Mesendoderm (in vitro differentiated cells): ENCODE data around the gene FSTL4.
A peak's percentile ranks its signal among the peaks of the same experiment; 100 is the strongest.

ENCODE experiments used
- DNase-seq: peaks from one replicate; pipeline ENCODE4 v3.0.0; 2013
- H2AK5ac ChIP-seq: 2 replicates; pipeline ENCODE4 v1.6.1; 2013; ENCODE audit warnings: low read length, inconsistent platforms
- H2BK120ac ChIP-seq: 2 replicates; pipeline ENCODE4 v1.6.1; 2013; ENCODE audit warnings: low read depth, mild to moderate bottlenecking, low read length, moderate library complexity, mixed read lengths
- H2BK15ac ChIP-seq: replicated peaks from 2 replicates; pipeline ENCODE4 v1.6.1; 2013; ENCODE audit warnings: low read depth, mild to moderate bottlenecking, moderate library complexity
- H2BK5ac ChIP-seq: 2 replicates; pipeline ENCODE4 v1.6.1; 2013; ENCODE audit warnings: low read length, inconsistent platforms
- H3K18ac ChIP-seq: 2 replicates; pipeline ENCODE4 v1.6.1; 2013; ENCODE audit warnings: mild to moderate bottlenecking, low read length, mixed read lengths
- H3K23ac ChIP-seq: one replicate; pipeline ENCODE4 v1.6.1; 2013; ENCODE audit warnings: low read length
- H3K27ac ChIP-seq: 2 replicates; pipeline ENCODE4 v1.5.1; 2013; ENCODE audit warnings: low read depth, mild to moderate bottlenecking, inconsistent platforms, low read length, moderate library complexity
- H3K27me3 ChIP-seq: 2 replicates; pipeline ENCODE4 v1.6.1; 2013; ENCODE audit warnings: low read length, control low read depth, mild to moderate bottlenecking, inconsistent platforms; ENCODE audit not compliant: insufficient read depth, poor library complexity
- H3K36me3 ChIP-seq: 2 replicates; pipeline ENCODE4 v1.6.1; 2013; ENCODE audit warnings: low read length, inconsistent platforms; ENCODE audit not compliant: control insufficient read depth, insufficient read depth
- H3K4ac ChIP-seq: one replicate; pipeline ENCODE4 v1.6.1; 2013; ENCODE audit warnings: low read depth, mild to moderate bottlenecking, low read length, moderate library complexity
- H3K4me1 ChIP-seq: 2 replicates; pipeline ENCODE4 v1.6.1; 2013; ENCODE audit warnings: low read depth, low read length, inconsistent platforms; ENCODE audit not compliant: control insufficient read depth
- H3K4me2 ChIP-seq: 2 replicates; pipeline ENCODE4 v1.6.1; 2013; ENCODE audit warnings: low read length
- H3K4me3 ChIP-seq: 2 replicates; pipeline ENCODE4 v1.5.1; 2013; ENCODE audit warnings: mild to moderate bottlenecking, low read length
- H3K56ac ChIP-seq: one replicate; pipeline ENCODE4 v1.6.1; 2013; ENCODE audit warnings: low read length
- H3K79me1 ChIP-seq: 2 replicates; pipeline ENCODE4 v1.6.1; 2013; ENCODE audit warnings: low read length, inconsistent platforms
- H3K79me2 ChIP-seq: 2 replicates; pipeline ENCODE4 v1.6.1; 2013; ENCODE audit warnings: mild to moderate bottlenecking, low read length; ENCODE audit not compliant: control insufficient read depth, insufficient read depth
- H3K9ac ChIP-seq: 2 replicates; pipeline ENCODE4 v1.6.1; 2013; ENCODE audit warnings: low read length, inconsistent platforms
- H4K5ac ChIP-seq: one replicate; pipeline ENCODE4 v1.6.1; 2013; ENCODE audit warnings: low read length
- H4K8ac ChIP-seq: one replicate; pipeline ENCODE4 v1.6.1; 2013; ENCODE audit warnings: low read depth, mild to moderate bottlenecking, control low read depth, low read length, moderate library complexity
- WGBS: extraction: QIAGEN DNeasy Blood & Tissue Kit; methylation state at CpG from one replicate; pipeline ENCODE4 v1.1.7; 2013; ENCODE audit warnings: low lambda C conversion rate, missing lambda C conversion rate; ENCODE audit not compliant: insufficient coverage; ENCODE audit errors: extremely low coverage; 5-methylcytosine and 5-hydroxymethylcytosine counted together

FSTL4 gene

DNA sequence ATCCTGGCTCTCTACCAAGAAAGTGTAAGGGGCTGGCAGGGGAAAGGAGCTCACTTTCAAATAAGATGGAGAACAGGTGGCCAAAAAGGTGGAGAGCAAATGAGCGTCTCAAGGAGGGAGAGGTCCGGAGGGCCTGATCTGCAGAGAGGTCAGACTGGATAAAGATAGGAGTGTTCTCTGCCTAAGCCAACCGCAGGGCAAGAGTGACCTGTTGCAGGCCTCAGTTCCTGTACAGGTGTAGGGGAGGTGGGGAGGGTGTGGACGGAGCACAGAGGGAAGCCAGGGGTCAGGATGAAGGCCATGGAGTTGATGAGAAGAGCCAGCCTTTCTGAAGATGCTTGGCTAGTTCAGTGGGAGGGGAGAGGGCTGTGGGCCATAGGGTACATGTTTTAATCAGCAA is 320.8 kb downstream of the FSTL4 start:
- no peak overlapping the region for H4K8ac ChIP-seq
- no peaks in the 10 kb centered on the region for H3K4me1 ChIP-seq
- no peak overlapping the region for H2BK5ac ChIP-seq
- H3K56ac ChIP-seq, result no peak overlapping the region
- no peak overlapping the region for H3K9ac ChIP-seq
- no peak overlapping the region for H3K4me2 ChIP-seq
- H4K5ac ChIP-seq, result no peak overlapping the region
- no peak overlapping the region for H2BK15ac ChIP-seq
- H3K27me3 ChIP-seq, result no peaks in the 10 kb centered on the region
- DNase-seq, result no peak
- no peak overlapping the region for H3K4me3 ChIP-seq
- H3K18ac ChIP-seq, result no peak overlapping the region
- H3K23ac ChIP-seq, result no peak overlapping the region
- no peak overlapping the region for H3K27ac ChIP-seq
- H3K79me2 ChIP-seq, result no peaks in the 10 kb centered on the region
- no peak overlapping the region for H3K4ac ChIP-seq
- no peak overlapping the region for H2BK120ac ChIP-seq
- H2AK5ac ChIP-seq, result no peak overlapping the region
- no peaks in the 10 kb centered on the region for H3K79me1 ChIP-seq
- H3K36me3 ChIP-seq, result no peaks in the 10 kb centered on the region
- WGBS, result no CpG with 5 or more reads among the region's 4 CpGs

- Histone ChIP-seq H3K9ac (no peak overlapping the region), H3K4me1 (no peaks in the 10 kb centered on the region)
- no CpG with 5 or more reads among the region's 17 CpGs for WGBS
Measured at GRCh38 chr5:133290669-133291240, 321.6 kb downstream of the FSTL4 start.

DNA sequence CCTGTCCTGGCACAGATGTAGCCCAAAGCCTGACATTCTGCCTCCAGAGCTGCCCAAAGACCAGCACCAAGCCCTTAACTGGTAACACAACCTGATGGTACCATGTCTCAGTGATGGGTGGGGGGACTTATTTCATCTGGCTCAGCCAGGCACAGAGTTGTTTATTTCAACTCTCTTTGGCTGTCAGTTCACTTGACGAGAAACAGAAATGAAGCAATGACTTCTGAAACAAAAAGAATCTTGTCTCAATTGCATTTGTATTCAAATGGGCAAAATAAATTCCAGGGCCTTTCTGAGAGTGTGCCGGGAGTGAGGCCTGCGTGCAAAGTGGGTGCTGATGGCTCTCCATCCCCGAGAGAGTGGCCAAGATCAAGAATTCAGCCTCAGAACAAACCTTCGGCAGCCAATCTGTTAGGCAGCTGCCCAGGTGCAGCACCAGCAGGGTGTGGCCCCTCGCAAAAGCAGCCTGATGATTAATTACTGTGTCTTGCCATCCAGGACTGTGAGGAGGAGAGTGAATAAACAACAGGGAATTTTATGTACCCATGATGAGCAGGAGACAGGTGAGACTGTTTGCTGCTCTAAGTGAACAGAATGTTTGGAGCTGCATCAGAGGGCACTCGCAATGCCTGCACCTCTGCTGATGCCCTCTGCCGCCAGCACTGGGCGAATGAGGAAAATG is 322.5 kb downstream of the FSTL4 start:
- Histone ChIP-seq H3K27ac (no peak overlapping the region), H3K36me3 (no peaks in the 10 kb centered on the region), H4K8ac (no peak overlapping the region), H3K27me3 (no peaks in the 10 kb centered on the region), H3K4ac (no peak overlapping the region), H3K18ac (no peak overlapping the region), H3K23ac (no peak overlapping the region), H3K79me2 (no peaks in the 10 kb centered on the region), H3K56ac (no peak overlapping the region), H2BK5ac (no peak overlapping the region), H2BK15ac (no peak overlapping the region), H4K5ac (no peak overlapping the region), H3K79me1 (no peaks in the 10 kb centered on the region), H3K4me3 (no peak overlapping the region), H3K9ac (no peak overlapping the region), H2BK120ac (no peak overlapping the region), H3K4me1 (no peaks in the 10 kb centered on the region), H2AK5ac (no peak overlapping the region), H3K4me2 (no peak overlapping the region)
- WGBS, result no CpG with 5 or more reads among the region's 9 CpGs
- no peak for DNase-seq

More at GRCh38 chr5:133290669-133291240, 321.6 kb downstream of the FSTL4 start:
- H3K27ac ChIP-seq, result no peak overlapping the region
- no peak overlapping the region for H2BK15ac ChIP-seq
- H2AK5ac ChIP-seq, result no peak overlapping the region
- no peaks in the 10 kb centered on the region for H3K36me3 ChIP-seq
- no peak overlapping the region for H3K18ac ChIP-seq
- H3K27me3 ChIP-seq, result no peaks in the 10 kb centered on the region
- H3K79me1 ChIP-seq, result no peaks in the 10 kb centered on the region
- no peak overlapping the region for H2BK5ac ChIP-seq
- H3K23ac ChIP-seq, result no peak overlapping the region
- no peak for DNase-seq
- H3K4me2 ChIP-seq, result no peak overlapping the region
- H4K8ac ChIP-seq, result no peak overlapping the region
- H4K5ac ChIP-seq, result no peak overlapping the region
- no peaks in the 10 kb centered on the region for H3K79me2 ChIP-seq
- H3K4me3 ChIP-seq, result no peak overlapping the region
- no peak overlapping the region for H3K56ac ChIP-seq
- H2BK120ac ChIP-seq, result no peak overlapping the region
- no peak overlapping the region for H3K4ac ChIP-seq

- no peak overlapping the region for H3K4me3 ChIP-seq
- no peak overlapping the region for H3K4me2 ChIP-seq
- H3K23ac ChIP-seq, result no peak overlapping the region
- no peaks in the 10 kb centered on the region for H3K27me3 ChIP-seq
- H2BK120ac ChIP-seq, result no peak overlapping the region
- H2AK5ac ChIP-seq, result no peak overlapping the region
- peak; percentile 38 for DNase-seq
- no peak overlapping the region for H2BK15ac ChIP-seq
- no peaks in the 10 kb centered on the region for H3K36me3 ChIP-seq
- no peaks in the 10 kb centered on the region for H3K79me2 ChIP-seq
- WGBS, result no CpG with 5 or more reads among the region's 3 CpGs
- no peak overlapping the region for H4K5ac ChIP-seq
- H3K56ac ChIP-seq, result no peak overlapping the region
- H3K27ac ChIP-seq, result no peak overlapping the region
- H3K4me1 ChIP-seq, result no peaks in the 10 kb centered on the region
- no peak overlapping the region for H3K18ac ChIP-seq
- H3K4ac ChIP-seq, result no peak overlapping the region
- H3K9ac ChIP-seq, result no peak overlapping the region
- no peak overlapping the region for H4K8ac ChIP-seq
- no peak overlapping the region for H2BK5ac ChIP-seq
- no peaks in the 10 kb centered on the region for H3K79me1 ChIP-seq
Measured at GRCh38 chr5:133287500-133287899, 324.8 kb downstream of the FSTL4 start.

- H3K9ac ChIP-seq, result no peak overlapping the region
- WGBS, result no CpG with 5 or more reads among the region's 3 CpGs
- no peak overlapping the region for H3K23ac ChIP-seq
- H3K4me1 ChIP-seq, result no peaks in the 10 kb centered on the region
- no peak overlapping the region for H3K4me2 ChIP-seq
- H2BK15ac ChIP-seq, result no peak overlapping the region
- no peaks in the 10 kb centered on the region for H3K79me1 ChIP-seq
- no peak overlapping the region for H4K5ac ChIP-seq
- no peak overlapping the region for H3K18ac ChIP-seq
- H3K79me2 ChIP-seq, result no peaks in the 10 kb centered on the region
- no peak overlapping the region for H3K4ac ChIP-seq
- H2BK120ac ChIP-seq, result no peak overlapping the region
- H3K36me3 ChIP-seq, result no peaks in the 10 kb centered on the region
- no peak for DNase-seq
- H4K8ac ChIP-seq, result no peak overlapping the region
- H3K27ac ChIP-seq, result no peak overlapping the region
- H3K27me3 ChIP-seq, result no peaks in the 10 kb centered on the region
- no peak overlapping the region for H3K56ac ChIP-seq
- no peak overlapping the region for H2AK5ac ChIP-seq
- H2BK5ac ChIP-seq, result no peak overlapping the region
- H3K4me3 ChIP-seq, result no peak overlapping the region
Measured at GRCh38 chr5:133286483-133286882, 325.9 kb downstream of the FSTL4 start.

DNA sequence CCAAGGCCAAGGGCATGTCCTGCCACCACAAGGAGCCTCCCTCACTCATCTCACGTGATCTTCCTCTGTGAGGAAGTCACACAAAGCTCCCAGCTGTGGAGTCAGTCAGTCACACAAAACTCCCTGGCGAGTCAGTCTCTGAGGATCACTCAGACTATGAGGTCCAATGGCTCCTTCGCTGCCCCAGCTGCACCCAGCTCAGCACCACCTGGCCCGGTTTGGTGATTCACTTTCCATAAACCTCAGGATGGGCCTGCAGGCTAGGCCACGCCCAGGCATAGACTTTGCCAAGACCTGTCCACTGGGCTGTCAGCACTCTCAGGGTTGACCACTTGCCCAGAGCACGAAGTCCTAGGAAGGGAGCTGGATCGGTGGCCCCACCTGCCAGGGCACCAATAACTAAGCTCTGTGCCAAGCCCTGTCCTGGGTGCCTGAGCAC is 326.7 kb downstream of the FSTL4 start:
- Histone ChIP-seq H2BK15ac (no peak overlapping the region), H2AK5ac (no peak overlapping the region), H3K79me2 (no peaks in the 10 kb centered on the region), H3K79me1 (no peaks in the 10 kb centered on the region), H3K23ac (no peak overlapping the region), H3K56ac (no peak overlapping the region), H3K27ac (no peak overlapping the region), H3K4me2 (no peak overlapping the region), H2BK120ac (no peak overlapping the region), H3K9ac (no peak overlapping the region), H3K4me3 (no peak overlapping the region), H4K5ac (no peak overlapping the region), H2BK5ac (no peak overlapping the region), H3K36me3 (no peaks in the 10 kb centered on the region), H4K8ac (no peak overlapping the region), H3K4me1 (no peaks in the 10 kb centered on the region), H3K4ac (no peak overlapping the region), H3K27me3 (no peaks in the 10 kb centered on the region), H3K18ac (no peak overlapping the region)
- no peak for DNase-seq
- WGBS, result no CpG with 5 or more reads among the region's 7 CpGs
